Calu3 (cell line): ENCODE results near the gene USP20. TPM values are rescaled to one million over a fixed set of nuclear protein-coding genes. Genes with fewer than 3 reads are reported as not detected.

Experiments used
- BruUV-seq: library from RNA; stranded (reverse); fragments of 400-500 nt; replicated peaks from 2 replicates; lab custom pipeline; 2021; lab: Mats Ljungman, UMichigan
- CTCF ChIA-PET: fragments of 300-600 bp; sonication (Branson Sonifier 250); formaldehyde crosslinking; loops from one replicate; lab custom pipeline; 2022; ENCODE audit warnings: antibody characterized with exemption; lab: Charles Lee
- DNase-seq: peaks from one replicate; pipeline ENCODE4 v3.0.0; 2022
- H3K27ac Mint-ChIP-seq: one replicate; pipeline ENCODE4 v1.8.0; 2022; ENCODE audit warnings: mixed read lengths; ENCODE audit not compliant: unreplicated experiment
- H3K27me3 Mint-ChIP-seq: one replicate; pipeline ENCODE4 v1.8.0; 2022; ENCODE audit warnings: mixed read lengths; ENCODE audit not compliant: unreplicated experiment
- H3K36me3 Mint-ChIP-seq: one replicate; pipeline ENCODE4 v1.8.0; 2022; ENCODE audit warnings: mild to moderate bottlenecking, moderate library complexity, mixed read lengths; ENCODE audit not compliant: insufficient read depth, unreplicated experiment
- H3K4me1 Mint-ChIP-seq: one replicate; pipeline ENCODE4 v1.8.0; 2022; ENCODE audit warnings: mild to moderate bottlenecking, low read depth, mixed read lengths; ENCODE audit not compliant: unreplicated experiment
- H3K4me3 Mint-ChIP-seq: one replicate; pipeline ENCODE4 v1.8.0; 2022; ENCODE audit warnings: mild to moderate bottlenecking, low read depth, moderate library complexity, mixed read lengths; ENCODE audit not compliant: unreplicated experiment
- H3K9me3 Mint-ChIP-seq: one replicate; pipeline ENCODE4 v1.8.0; 2022; ENCODE audit warnings: low read depth, mixed read lengths; ENCODE audit not compliant: unreplicated experiment
- intact Hi-C: fragments of 100-400 bp; cut with micrococcal nuclease; formaldehyde crosslinking; loops from one replicate; pipeline ENCODE4 v1.10.0; 2022; ENCODE audit not compliant: unreplicated experiment
- total RNA-seq: library from RNA; stranded (reverse); gene quantifications from 2 replicates; pipeline ENCODE4 v1.2.3, GENCODE V29; 2022
- TF ChIP-seq, protein P1 (sequence below): fragments of 200-600 bp; IDR thresholded peaks from one replicate; pipeline ENCODE4 v1.8.0; 2022; ENCODE audit warnings: antibody characterized with exemption; ENCODE audit not compliant: unreplicated experiment

The USP20 gene
- total RNA-seq, 1 experiment from 2014 or later: 14.9 TPM

DNA sequence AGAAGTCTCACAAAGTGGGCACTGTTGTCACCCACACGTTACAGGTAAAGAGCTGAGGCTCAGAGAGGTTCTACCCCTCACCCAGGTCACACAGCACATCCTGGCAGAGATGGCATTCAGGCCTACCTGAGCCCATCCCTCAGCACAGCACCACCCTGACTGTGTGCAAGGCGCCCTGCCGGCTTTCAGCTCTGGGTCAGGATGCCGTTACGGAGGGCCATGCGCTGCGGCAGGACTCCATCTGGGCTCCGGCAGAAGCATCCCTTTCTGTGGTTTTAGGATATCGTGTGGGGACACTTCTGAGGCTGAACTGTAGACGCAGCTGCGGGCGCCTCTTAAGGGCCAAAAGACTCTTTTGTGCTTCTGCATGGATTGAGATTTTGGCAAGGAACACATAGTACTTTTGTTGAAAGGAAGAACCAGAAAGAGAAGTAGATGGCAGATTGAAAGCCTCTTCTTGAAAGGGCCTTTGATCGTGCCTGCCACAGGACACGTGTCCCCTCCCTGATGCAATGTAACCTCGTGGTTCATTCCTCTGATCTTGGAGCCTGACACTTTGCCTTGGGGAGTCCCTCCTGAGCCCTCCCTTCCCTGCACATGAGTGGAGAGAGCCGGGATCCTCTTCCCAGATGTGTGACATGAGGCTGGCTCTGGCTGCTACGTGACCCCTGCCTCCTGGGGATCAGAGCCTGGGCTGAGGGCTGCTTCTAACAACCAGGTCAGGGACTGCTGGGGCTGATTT is 31.3 kb downstream of the USP20 start:
- H3K27ac Mint-ChIP-seq: no peak overlapping the region
- no peak for DNase-seq
- CTCF ChIA-PET: no interaction called here
- H3K9me3 Mint-ChIP-seq: no peaks in the 10 kb centered on the region
- TF ChIP-seq, protein P1, sequence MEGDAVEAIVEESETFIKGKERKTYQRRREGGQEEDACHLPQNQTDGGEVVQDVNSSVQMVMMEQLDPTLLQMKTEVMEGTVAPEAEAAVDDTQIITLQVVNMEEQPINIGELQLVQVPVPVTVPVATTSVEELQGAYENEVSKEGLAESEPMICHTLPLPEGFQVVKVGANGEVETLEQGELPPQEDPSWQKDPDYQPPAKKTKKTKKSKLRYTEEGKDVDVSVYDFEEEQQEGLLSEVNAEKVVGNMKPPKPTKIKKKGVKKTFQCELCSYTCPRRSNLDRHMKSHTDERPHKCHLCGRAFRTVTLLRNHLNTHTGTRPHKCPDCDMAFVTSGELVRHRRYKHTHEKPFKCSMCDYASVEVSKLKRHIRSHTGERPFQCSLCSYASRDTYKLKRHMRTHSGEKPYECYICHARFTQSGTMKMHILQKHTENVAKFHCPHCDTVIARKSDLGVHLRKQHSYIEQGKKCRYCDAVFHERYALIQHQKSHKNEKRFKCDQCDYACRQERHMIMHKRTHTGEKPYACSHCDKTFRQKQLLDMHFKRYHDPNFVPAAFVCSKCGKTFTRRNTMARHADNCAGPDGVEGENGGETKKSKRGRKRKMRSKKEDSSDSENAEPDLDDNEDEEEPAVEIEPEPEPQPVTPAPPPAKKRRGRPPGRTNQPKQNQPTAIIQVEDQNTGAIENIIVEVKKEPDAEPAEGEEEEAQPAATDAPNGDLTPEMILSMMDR: no peak
- H3K27me3 Mint-ChIP-seq: no peaks in the 10 kb centered on the region
- H3K4me3 Mint-ChIP-seq: no peak overlapping the region
- peaks cover 8% of the 10 kb centered on the region for H3K36me3 Mint-ChIP-seq
- H3K4me1 Mint-ChIP-seq: no peaks in the 10 kb centered on the region
- no TSS peak for BruUV-seq
- intact Hi-C loops: no loop called here

DNA sequence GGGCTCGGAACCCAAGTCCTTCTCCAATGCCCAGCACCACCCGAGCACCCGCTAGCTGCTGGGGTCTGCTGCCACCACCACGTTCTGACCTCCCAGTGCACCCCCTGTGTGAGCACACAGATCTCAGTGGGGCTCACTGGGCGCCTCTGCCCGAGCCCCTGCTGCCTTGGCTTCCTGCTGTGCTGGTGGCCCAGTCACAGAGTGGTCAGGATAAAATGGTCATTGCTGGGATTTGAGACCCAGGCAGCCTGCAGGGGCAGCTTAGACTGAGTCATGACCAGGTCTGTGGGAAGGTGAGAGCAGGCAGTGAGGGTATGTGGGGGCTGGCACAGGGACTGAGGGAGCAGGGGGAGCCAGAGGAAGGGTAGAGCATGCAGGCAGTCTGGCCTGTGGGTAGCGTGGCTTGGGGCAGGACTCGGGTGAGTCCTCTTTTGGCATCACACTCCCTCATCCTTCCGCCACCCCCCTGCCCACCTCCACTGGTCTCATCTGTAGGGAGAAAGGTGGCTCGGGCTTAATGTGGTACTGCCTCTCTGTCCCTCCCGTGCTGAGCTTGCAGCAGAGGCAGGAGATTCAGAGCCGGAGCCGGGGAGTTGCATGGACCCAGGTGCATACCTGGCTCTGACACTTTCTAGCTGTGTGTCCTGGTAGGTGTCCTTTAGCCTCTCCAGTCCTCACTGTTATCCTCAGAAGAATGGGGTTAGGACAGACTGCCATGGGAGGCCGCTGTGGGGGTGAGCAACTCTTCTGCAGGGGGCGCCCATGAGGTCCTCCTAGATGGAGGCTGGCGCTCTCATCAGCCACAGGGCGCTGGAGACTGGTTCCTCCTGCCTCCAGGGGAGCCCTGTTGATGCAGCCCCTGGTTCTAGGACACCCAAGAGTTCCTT is 32.1 kb downstream of the USP20 start:
- no peak for DNase-seq
- BruUV-seq: no TSS peak
- intact Hi-C loops: no loop called here
- H3K36me3 Mint-ChIP-seq: peaks cover 8% of the 10 kb centered on the region
- H3K4me1 Mint-ChIP-seq: no peaks in the 10 kb centered on the region
- TF ChIP-seq, protein P1: no peak
- CTCF ChIA-PET: no interaction called here
- no peaks in the 10 kb centered on the region for H3K9me3 Mint-ChIP-seq
- no peak overlapping the region for H3K4me3 Mint-ChIP-seq
- no peak overlapping the region for H3K27ac Mint-ChIP-seq
- H3K27me3 Mint-ChIP-seq: no peaks in the 10 kb centered on the region

DNA sequence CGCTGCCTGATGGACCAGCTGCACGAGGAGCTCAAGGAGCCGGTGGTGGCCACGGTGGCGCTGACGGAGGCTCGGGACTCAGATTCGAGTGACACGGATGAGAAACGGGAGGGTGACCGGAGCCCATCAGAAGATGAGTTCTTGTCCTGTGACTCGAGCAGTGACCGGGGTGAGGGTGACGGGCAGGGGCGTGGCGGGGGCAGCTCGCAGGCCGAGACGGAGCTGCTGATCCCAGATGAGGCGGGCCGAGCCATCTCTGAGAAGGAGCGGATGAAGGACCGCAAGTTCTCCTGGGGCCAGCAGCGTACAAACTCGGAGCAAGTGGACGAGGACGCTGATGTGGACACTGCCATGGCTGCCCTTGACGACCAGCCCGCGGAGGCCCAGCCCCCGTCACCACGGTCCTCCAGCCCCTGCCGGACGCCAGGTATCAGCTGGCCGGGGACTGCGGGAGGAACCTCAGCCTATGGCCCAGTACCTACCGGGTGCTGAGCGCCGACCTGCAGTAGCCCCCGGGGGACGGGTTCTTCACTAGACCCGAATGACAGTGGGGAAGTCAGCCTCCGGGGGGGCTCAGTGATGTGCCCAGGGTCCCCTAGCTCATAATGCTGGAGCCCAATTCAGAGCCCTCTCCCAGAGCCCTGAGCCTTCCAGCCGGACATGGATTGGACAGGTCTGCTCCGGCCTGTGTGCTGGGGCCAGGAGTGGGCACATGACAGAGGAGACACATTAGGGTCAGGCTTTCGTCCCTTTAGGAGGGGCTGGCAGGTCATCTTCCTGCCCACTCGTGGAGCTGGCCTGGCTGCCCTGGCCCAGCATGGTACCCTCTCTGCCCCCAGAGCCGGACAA is 33.0 kb downstream of the USP20 start:
- Mint-ChIP-seq H3K9me3 (no peaks in the 10 kb centered on the region), H3K4me3 (no peak overlapping the region), H3K4me1 (no peaks in the 10 kb centered on the region), H3K27me3 (no peaks in the 10 kb centered on the region), H3K27ac (no peak overlapping the region), H3K36me3 (peaks cover 8% of the 10 kb centered on the region)
- intact Hi-C loops: no loop called here
- TF ChIP-seq, protein P1: no peak
- no TSS peak for BruUV-seq
- CTCF ChIA-PET: no interaction called here
- DNase-seq: no peak

DNA sequence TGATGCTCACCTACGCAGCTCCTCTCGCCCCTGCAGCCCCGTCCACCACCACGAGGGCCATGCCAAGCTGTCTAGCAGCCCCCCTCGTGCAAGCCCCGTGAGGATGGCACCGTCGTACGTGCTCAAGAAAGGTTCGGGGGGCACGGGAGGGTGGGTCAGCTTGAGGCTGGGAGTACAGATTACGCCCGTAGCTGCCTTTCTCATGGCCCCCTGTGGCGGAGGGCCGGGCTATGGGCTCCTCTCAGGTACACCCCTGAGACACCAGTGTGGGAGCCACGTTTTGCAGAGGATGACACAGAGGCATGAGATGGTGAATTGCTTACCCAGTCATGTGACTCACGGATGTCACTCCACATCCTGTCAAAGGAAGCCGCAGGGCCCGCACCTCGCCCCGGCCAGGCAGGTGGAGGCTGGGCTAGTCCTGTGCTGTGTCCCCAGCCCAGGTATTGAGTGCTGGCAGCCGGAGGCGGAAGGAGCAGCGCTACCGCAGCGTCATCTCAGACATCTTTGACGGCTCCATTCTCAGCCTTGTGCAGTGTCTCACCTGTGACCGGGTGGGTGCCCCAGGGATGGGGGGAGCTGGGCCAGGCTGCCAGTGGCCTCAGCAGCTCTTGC is 33.7 kb downstream of the USP20 start:
- no peak overlapping the region for H3K27ac Mint-ChIP-seq
- H3K4me1 Mint-ChIP-seq: no peaks in the 10 kb centered on the region
- H3K4me3 Mint-ChIP-seq: no peak overlapping the region
- H3K9me3 Mint-ChIP-seq: no peaks in the 10 kb centered on the region
- intact Hi-C loops: no loop called here
- no peaks in the 10 kb centered on the region for H3K27me3 Mint-ChIP-seq
- H3K36me3 Mint-ChIP-seq: peaks cover 3% of the 10 kb centered on the region
- no TSS peak for BruUV-seq
- TF ChIP-seq, protein P1: no peak
- CTCF ChIA-PET: no interaction called here
- no peak for DNase-seq
